SHP77 treated with DMSO at 0.1 percent for 48 hours (cell line): ENCODE results near the gene KDM2B.
"Not testable (repeated sequence)": the region's sequence is repeated elsewhere in the genome, so short reads cannot be mapped to it uniquely, and the experiment has no call there.

ENCODE experiments used
- DNase-seq: peaks from one replicate; lab custom pipeline; 2025; lab: John Stamatoyannopoulos, UW

KDM2B gene

DNA sequence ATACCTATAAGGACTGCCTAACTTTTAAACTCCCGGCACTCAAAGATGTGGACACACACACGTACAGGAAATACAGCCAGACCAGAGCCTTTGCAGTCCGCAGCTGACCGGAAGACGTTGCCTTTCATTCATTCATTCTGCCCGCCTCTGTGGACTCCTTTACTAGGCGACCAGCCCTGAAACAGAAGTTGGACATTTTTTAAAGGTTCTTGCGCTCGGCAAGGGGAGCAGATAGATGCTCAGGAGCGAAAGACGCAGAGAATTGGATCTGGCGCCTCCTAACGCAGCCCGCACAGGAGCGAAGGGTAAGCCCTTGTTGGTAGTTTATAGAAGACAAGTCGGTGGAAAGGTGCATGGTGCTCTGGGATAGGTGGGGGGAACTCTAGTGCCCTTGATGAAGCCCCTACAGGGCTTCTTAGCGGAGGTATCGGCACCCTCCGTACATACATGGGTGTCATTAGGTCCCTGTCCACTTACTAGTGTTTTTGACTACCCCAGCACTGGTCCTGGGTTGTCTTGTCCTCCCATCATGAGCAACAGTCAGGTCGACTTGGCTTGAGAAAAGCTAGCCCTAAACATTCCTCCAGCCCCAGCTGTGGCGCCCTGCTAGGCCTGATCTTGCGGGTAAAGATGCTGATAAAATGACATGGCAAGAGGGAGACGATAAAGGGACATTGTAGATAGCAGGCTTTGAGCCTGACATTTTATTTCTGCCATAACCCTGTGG, at the start of gene KDM2B:
Gene KDM2B, minus strand, starts transcription at position 65 of the 727 bp plus-strand sequence. CDS start 112 bp downstream, outside the sequence.
- DNase-seq: peak; percentile 61

DNA sequence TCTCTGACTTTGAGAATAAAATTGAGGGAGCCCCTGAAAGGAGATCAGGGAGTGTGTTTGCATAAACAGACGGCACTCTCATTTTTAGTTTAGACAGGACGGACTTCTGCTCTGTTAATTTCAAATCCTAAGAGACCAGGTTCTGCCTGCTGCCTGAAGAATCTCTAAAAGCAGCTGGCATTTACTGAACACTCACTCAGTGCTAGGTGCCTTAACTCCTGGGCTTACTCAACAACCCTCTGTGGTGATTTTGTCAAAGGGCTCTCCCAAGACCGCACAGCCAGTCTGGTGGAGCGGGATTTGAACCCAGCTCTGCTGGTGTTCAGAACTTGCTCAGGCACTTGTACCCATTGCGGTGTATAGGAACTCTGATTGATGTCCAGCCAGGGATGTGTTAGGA, 47.7 kb upstream of the KDM2B start:
- DNase-seq: no peak

DNA sequence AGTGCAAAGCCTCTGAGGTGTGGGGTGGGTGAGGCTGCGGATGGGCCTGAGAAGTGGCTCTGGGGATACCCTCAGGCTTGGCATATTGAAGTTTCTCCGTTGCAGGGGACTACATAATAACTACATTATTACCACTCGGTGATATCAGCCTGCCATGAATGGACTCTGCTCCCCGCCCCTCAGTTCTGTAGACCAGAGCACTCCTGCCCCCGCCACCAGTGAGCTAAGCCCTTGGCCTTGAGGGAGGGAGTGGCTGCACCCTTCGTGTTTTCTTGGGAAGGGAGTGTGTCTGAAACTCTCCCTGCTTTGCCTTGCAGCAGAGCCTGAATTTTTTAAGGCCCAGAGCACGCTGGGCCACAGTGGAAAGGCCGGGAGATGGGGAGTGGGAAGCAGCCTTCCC, 47.2 kb upstream of the KDM2B start:
- DNase-seq: no peak

DNA sequence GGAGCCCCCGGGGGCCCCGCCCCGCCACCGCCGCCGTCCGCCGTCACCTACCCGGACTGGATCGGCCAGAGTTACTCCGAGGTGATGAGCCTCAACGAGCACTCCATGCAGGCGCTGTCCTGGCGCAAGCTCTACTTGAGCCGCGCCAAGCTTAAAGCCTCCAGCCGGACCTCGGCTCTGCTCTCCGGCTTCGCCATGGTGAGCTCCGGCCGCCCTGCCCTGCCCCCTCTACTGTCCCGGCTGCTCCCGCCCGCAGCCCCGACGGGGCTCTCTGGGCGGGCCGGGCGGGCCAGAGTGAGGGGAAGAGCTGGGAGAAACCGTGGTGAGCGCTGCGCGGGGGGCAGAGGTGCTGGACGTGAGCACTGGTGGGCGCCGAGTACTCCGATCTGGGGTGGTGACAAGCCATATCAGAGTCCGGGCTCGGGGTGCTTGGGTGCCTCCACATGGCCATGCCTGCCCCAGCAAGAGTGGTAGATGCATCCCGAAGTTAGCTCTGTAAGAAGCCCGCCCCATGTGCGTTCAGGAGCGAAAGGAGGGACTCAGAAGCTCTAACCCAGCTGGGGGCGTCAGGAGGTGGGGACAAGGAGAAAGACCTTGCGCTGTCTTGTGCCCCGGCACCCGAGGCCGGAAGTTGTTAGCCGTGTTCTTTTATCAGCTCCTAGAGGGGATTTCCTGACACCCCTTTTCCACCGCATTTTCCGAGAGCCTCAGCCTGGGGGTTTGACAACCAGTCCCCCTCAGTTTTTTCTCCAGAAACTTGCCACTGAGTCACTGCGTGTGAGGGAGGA, 46.2 kb upstream of the KDM2B start:
- no peak for DNase-seq

DNA sequence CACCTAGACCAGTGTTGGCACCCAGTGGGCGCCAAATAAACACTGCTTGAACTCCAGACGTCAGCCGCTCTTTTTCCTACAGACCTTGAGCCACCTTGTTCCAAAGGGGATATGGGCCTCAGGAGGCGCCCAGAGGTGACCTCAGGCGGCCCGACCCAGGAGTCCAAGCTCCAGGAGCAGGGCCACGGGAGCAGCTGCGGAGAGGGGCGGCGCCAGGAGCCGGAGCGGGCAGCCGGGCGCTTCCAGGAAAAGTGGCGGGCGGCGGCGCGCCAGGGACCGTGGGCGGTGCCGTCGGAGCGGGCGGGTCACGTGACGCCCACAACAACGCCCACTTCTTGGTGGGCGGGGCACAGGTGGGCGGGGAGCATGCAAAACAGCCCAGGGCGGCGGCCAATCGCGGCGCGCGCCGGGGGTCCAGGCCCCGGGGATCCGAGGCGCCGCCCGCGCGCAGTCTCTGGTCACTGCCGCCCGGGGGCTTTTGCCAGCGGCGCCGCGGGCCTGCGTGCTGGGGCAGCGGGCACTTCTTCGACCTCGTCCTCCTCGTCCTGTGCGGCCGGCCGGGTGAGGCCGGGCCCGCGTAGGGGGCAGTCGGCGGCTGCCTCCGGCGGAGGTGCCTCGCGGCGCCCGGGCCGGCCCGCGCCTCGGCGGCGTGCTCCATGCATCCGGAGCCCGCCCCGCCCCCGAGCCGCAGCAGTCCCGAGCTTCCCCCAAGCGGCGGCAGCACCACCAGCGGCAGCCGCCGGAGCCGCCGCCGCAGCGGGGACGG, 45.4 kb upstream of the KDM2B start, which contains the start of gene ORAI1:
Gene ORAI1, plus strand, starts transcription at position 444 of the 766 bp plus-strand sequence.
- DNase-seq: peak; percentile 91

DNA sequence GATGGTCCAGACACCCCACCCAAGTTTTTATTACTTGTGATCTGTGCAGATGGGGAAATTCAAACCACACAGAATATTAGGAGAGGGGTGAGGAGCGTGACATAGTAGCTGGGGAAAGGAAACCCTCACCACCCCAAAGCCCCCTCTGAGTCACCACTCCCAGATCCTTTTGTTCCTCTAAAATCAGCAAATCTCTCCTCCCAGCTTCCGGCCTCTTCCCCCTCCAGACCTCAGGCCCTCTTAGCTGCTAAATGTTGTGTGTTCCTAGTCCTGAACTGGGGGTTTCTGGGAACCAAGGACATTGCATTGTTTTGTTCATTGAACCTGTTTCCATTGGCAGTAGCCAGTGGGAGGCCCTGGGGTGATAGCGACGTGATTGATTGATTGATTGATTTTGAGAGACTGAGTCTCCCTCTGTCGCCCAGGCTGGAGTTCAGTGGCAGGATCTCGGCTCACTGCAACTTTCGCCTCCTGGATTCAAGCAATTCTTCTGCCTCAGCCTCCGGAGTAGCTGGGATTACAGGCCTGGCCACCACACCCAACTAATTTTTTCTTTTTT, 39.6 kb upstream of the KDM2B start:
- DNase-seq: no peak

DNA sequence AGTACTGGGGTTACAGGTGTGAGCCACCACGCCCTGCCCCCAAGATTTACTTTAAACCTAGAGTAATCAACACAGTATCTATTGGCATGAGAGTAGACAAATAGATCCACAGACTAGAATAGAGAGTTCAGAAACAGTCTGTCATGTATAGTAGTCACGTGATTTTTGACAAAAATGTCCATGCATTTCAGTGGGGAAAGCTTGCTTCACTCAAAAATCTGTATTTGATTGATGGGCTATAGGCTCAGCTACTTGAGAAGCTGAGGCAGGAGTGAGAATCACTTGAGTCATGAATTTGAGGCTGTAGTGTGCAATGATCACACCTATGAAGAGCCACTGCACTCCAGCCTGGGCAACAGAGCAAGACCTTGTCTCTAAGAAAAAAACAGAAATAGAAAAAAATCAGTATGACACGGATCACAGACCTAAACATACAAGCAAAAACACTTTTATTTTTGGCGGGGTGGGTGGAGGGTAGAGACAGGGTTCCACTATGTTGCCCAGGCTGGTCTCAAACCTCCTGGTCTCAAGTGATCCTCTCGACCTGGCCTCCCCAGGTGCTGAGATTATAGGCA, 37.9 kb upstream of the KDM2B start:
- DNase-seq: no peak

DNA sequence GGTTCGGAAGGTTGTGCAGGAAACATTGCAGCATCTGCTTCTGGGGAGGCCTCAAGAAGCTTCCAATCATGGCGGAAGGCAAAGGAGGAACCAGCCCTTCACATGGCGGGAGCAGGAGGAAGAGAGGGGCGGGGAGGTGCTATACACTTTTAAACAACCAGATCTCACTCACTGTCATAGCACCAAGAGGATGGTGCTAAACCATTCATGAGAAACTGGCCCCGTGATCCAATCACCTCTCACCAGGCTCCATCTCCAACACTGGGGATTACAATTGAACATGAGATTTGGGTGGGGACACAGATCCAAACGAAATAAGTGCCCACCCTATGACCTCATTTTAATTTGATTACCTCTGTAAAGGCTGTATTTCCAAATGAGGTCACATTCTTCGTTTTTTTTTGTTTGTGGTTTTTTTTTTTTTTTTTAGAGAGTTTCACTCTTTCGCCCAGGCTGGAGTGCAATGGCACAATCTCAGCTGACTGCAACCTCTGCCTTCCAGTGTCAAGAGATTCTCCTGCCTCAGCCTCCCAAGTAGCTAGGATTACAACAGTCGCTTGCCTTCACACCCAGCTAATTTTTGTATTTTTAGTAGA, 34.1 kb upstream of the KDM2B start:
- no peak for DNase-seq

DNA sequence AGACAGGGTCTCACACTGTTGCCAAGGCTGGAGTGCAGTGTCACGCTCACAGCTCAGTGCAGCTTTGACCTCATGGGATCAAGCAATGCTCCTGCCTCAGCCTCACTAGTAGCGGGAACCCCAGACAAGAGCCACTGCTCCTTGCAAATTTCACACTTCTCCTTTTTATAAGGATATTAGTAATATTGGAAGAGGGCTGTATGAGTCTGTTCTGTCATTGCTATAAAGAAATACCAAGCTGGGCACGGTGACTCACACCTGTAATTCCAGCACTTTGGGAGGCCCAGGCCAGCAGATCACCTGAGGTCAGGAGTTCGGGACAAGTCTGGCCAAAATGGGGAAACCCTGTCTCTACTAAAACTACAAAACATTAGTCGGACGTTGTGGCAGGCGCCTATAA, 32.6 kb upstream of the KDM2B start:
- no peak for DNase-seq

DNA sequence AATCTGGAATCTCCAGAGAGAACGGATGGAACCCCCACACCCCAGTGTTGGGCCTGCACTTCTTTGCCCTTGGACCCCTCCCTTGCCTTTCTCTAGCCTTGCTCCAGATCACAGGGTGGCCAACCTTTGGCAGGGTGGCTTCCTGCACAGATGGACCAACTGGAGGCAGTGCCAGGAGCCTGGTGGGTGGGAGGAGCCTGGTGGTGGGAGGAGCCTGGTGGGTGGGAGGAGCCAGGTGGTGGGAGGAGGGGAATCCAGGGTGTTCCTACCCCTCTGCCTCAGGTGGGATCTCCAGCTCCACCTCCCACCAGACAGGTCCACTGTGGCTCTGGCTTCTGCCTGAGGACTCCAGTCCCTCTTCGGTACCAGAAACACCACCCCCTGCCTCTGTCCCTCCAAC, 30.5 kb upstream of the KDM2B start:
- no peak for DNase-seq

DNA sequence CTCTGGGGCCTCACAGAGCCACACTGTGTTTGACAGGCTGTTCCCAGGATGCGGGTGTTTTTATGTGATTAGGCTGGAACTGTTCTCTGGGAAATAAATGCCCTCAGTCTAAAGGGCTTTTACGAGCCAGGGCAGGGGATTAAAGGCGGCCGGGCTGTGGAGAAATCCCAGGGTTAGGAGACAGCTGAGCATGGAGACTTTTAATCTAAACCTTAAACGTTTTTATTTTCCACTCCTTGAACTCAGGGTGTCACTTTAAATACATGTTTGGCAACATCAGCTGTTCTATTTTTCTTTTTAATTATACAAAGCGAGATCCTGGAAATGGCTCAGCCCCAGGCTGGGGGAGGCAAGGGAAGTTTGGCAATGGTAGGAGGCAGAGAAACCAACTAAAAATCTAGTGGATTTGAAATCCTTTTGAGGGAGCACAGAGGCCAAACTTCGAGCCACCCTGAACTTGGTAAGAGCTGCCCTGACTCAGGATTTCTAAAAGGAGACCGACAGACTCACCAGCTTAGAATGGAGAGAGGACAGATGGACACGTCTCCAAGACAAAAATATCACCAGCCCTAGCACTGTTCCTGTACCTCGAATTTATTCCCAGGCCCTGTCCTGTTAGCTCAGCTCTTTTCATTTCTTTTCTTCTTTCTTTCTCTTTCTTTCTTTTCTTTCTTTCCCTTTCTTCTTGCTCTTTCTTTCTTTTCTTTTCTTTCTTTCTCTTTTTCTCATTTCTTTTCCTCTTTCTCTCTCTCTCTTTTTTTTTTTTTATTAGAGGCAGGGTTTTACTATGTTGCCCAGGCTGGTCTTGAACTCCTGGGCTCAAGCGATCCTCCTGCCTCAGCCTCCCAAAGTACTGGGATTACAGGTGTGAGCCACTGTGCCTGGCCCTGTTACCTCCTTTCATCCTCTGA, 29.7 kb upstream of the KDM2B start:
- no peak for DNase-seq

DNA sequence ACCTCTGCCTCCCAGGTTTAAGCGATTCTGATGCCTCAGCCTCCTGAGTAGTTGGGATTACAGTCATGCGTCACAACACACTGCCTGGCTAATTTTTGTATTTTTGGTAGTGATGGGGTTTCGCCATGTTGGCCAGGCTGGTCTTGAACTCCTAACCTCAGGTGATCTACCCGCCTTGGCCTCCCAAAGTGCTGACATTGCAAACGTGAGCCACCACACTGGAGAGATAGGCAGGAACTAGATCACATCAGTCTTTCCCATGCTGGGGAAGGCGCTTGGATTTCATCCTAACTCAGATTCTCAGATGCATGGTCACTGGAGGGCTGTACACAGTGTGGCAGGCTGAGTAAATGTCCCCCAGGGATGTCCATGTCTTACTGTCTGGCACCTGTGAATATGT, 27.5 kb upstream of the KDM2B start:
- no peak for DNase-seq

DNA sequence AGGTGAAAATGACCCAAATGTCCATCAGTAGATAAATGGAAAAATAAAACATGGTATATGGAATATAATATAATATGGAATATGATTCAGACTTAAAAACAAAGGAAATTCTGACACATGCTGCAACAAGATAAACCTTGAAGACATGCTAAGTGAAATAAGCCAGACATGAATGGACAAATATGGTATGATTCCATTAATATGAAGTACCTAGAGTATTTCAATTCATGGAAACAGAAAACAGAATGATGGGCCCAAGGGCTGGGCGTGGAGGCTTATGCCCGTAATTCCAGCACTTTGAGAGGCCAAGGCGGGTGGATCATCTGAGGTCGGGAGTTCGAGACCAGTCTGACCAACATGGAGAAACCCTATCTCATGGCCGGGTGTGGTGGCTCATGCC, 22.8 kb upstream of the KDM2B start:
- no peak for DNase-seq

DNA sequence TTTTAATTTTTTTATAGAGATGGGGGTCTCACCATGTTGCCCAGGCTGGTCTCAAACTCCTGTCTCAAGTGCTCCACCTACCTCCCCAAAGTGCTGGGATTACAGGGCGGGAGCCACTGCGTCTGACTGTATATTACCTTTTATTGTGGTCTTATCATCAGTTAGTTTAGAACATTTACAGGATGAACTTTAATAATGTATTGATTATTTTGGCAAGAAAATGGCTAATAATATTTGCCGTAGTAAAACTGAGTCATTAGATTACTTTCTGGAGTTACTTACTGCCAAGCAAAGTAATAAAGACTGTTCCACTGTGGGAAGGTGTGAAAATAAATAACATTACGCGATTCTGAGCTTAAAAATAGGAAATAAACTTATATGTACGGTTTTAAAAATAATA, 21.9 kb upstream of the KDM2B start:
- no peak for DNase-seq

DNA sequence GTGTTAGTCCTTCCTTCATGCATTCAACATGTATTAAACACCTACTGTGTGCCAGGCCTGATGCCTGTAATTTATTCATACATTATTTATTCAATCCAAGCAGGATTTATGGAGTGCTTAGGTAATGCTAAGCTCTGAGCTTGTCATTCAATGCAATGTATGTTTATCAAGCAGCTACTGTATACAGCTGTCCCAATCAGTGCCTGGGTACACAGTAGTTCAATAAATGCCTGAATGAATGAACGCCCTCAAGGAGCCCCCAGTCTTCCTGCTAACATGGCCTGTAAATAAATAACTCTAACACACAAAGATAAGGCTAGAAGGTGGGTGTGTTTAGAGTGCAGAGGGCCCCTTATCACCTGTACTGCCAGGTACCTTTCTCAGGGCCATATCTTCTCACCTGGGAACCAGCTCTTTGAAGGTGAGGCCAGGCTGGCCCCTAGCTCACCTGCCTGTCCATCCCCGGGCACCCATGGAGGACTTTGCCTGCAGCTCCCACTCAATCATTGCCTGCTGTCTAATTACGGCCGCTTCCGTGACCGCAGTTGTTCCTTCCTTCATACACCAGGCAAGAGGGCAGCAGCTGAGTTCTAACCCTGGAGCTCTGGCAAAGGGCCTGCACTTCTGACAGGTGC, 20.0 kb upstream of the KDM2B start:
- DNase-seq: no peak

DNA sequence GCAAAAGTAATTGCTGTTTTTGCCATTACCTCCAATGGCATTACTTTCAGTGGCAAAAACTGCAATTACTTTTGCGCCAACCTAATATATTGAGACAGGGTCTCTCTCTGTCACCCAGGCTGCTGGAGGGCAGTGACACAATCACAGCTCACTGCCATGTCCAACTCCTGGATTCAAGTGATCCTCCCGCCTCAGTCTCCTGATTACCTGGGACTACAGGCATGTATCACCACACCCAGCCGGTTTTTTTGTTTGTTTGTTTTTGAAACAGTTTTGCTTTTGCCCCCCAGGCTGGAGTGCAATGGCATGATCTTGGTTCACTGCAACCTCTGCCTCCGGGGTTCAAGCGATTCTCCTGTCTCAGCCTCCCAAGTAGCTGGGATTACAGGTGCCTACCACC, 15.7 kb upstream of the KDM2B start:
- no peak for DNase-seq

DNA sequence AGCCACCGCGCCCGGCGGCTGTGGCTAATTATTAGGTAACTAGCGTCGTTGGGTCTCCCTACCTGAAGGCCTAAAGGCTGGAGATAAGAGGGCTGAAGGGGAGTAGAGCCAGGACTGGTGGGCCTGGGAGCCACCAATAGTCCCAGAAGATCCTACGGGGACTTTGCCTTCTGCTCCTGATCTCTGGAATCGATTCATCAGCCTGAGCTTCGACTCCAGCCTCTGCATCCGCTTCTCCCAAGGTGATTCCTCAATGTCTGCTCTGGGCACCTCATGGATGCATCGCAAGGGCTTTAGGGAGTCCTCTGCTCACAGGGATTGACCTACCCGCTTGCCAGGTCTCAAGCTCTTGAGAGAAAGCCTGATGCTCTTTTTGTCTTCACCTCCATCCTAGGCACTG, 14.7 kb upstream of the KDM2B start:
- DNase-seq: no peak

DNA sequence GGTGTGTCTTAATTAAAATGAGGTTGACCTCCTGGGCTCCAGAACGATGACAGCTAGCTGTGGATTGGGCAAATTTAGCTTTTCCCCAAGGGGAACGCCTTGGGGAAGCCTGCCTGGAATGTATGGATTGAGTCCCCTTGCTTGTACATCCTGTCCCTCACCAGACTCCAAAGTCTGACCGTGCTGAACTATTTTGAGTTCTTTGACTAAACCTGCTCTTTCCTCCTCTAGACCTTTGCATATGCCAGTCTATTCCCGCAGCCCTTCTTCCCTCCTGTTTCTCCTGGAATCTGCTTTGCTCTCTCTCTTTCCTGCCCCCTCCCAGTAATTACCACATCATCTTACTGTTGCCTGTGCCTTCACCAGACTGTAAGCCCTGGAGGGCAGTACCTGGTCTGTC, 11.5 kb upstream of the KDM2B start:
- no peak for DNase-seq

DNA sequence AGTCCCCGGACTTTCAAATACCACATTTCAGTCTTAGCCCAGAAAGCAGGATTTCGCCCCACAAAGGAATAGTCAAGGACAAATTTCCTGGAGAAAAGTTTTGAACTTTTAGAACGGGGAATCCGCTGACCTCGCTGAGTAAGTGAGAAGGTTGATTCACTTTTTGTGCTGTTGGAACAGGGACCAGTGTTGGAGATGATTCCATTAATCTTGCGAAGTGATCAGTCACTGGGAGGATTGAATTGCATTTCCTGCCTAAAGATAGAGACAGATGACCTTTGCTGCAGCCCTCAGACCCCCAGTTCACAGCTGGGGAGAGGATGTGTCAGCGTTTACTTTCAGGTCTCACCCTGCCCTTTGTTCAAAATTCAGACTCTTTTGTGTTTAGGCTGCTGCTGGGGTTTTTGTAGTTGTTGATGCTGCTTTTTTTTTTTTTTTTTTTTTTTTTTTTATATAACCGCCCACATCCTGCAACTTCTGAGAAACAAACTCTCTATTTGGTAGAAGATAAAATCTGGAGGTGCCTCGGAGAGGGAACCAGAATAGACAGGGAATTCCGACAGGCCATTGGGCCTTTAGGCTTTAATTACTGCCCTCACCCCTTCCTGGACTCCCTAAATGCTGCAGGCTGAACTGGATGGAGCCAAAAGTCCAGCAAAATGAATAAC, 9.8 kb upstream of the KDM2B start:
- no peak for DNase-seq

DNA sequence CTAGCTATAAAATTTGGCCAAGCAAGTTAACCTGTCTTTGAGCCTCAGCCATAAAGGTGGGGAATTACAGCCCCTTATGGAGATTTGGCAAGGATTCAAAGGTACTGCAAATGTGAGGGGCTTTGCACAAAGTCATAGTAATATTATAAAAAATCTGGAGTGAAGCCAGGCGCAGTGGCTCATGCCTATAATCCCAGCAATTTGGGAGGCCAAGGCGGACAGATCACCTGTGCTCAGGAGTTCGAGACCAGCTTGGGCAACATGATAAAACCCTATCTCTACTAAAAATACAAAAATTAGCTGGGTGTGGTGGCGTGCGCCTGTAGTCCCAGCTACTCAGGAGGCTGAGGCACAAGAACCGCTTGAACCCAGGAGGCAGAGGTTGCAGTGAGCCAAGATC, 4.1 kb upstream of the KDM2B start:
- not testable (repeated sequence) for DNase-seq
